Fibroblast of mammary gland (primary cell): ENCODE measurements around the gene RBKS.
A peak's percentile ranks its signal among the peaks of the same experiment; 100 is the strongest.

Experiments used
- DNase-seq: peaks from one replicate; pipeline ENCODE4 v3.0.0-alpha.2; 2010; ENCODE audit warnings: low read depth
- H3K4me3 ChIP-seq: 2 replicates; pipeline ENCODE4 v1.5.1; 2011; ENCODE audit warnings: low read depth, mild to moderate bottlenecking, low read length, moderate library complexity; ENCODE audit not compliant: control insufficient read depth
- TF ChIP-seq, protein P1 (sequence below): conservative IDR thresholded peaks from 2 replicates; pipeline ENCODE4 v1.5.1; 2011; ENCODE audit warnings: low read depth, low read length, inconsistent platforms; ENCODE audit not compliant: control insufficient read depth, insufficient read depth

RBKS gene

DNA sequence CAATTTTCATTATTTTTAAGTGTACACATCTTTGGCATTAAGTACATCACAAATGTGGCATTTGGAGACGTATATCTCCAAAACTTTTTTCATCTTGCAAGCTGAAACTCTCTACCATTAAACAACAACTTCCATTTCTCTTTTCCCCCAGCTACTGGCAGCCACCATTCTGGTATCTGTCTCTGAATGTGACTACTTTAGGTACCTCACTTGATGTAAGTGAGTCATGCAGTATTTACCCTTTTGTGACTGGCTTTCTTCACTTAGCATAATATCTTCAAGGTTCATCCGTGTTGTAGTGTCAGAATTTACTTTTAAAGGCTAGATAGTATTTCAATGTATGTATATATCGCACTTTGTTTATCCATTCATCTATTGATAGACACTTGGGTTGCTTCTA, 17.4 kb upstream of the RBKS start:
- no peak overlapping the region for H3K4me3 ChIP-seq
- TF ChIP-seq, protein P1, sequence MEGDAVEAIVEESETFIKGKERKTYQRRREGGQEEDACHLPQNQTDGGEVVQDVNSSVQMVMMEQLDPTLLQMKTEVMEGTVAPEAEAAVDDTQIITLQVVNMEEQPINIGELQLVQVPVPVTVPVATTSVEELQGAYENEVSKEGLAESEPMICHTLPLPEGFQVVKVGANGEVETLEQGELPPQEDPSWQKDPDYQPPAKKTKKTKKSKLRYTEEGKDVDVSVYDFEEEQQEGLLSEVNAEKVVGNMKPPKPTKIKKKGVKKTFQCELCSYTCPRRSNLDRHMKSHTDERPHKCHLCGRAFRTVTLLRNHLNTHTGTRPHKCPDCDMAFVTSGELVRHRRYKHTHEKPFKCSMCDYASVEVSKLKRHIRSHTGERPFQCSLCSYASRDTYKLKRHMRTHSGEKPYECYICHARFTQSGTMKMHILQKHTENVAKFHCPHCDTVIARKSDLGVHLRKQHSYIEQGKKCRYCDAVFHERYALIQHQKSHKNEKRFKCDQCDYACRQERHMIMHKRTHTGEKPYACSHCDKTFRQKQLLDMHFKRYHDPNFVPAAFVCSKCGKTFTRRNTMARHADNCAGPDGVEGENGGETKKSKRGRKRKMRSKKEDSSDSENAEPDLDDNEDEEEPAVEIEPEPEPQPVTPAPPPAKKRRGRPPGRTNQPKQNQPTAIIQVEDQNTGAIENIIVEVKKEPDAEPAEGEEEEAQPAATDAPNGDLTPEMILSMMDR = no peak
- no peak for DNase-seq

DNA sequence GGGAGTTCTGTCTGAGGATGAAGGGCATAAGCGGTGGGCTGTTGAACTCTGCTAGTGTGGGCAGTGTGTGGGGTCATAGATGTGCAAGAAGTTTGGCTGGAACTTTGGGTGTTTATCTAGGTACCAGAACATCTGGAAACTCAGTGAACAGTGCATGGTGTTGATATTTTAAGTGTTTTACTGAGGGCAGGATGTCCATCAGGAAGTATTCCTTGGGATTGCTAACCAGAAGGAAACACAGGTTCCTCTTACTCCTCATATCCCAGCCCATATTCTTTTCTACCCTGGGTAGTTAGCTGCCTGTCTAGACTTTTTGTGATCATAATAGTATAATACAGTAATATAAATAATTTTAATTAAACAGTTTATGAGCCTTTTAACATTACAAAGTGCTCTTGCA, 15.9 kb upstream of the RBKS start:
- TF ChIP-seq, protein P1 = no peak
- DNase-seq = no peak
- no peak overlapping the region for H3K4me3 ChIP-seq

DNA sequence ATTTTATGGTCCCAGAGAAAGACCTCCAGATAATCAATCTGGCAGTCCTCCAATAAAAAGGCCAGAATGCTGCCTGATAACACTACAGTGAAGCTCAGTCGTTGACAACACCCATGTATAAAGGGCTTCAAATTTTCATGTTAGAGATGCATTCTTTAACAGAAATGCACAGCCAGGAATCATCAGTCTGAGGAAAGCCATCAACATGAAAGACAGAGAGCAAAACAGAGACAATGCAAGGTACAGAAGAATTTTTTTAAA, 14.1 kb upstream of the RBKS start:
- TF ChIP-seq, protein P1 = no peak
- no peak overlapping the region for H3K4me3 ChIP-seq

DNA sequence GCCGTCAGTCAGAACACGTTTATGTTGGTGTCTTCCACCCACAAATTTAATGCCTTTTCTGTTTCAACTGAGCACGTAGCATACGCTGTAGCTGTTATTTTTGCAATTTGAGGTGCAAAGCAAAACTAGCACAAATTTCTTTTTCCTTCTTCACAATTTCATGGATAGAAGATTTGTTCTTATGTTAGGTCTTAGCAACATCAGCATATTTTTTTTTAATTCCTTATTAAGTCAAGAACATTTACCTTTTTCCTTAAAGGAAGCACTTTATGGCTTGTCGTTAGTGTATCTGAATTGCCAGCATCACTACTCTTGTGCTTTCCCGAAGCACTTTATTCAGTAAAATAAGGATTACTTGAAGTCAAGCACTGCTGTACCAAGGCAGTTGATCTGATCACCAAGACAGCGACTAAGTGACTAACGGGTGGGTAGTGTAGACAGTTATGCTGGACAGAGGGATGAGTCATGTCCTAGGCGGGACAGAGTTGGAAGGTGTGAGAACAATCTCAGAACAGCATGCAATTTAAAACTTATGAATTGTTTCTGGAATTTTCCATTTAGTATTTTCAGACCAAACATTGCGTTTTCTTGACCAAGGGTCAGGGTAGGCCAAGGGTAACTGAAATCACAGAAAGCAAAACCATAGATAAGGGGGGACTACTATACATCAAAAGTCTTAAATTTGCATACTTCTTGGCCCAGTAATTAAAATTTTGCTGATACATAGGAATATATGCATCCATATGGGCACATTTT, 13.6 kb upstream of the RBKS start:
- DNase-seq = peak; percentile 82
- no peak overlapping the region for H3K4me3 ChIP-seq
- TF ChIP-seq, protein P1 = no peak

More for the DNA sequence above, 14.1 kb upstream of the RBKS start:
- no peak for DNase-seq

DNA sequence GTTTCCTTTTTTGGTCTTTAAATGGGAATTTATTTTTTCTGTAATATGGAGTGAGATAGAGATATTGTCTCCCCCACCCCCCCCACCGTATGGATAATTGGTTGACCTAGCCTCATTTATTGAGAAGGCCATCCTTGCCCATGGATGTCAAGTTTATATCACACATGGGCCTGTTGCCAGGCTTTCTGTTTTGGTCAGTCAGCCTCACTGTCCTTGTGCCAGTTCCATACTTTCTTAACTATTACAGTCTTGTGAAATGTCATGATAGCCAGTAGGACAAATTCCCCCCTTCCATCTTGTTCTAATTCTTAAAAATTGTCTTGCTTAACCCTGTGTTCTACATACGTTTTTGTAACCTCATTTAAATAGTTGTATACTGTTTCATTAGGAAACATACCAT, 12.8 kb upstream of the RBKS start:
- TF ChIP-seq, protein P1 = no peak

DNA sequence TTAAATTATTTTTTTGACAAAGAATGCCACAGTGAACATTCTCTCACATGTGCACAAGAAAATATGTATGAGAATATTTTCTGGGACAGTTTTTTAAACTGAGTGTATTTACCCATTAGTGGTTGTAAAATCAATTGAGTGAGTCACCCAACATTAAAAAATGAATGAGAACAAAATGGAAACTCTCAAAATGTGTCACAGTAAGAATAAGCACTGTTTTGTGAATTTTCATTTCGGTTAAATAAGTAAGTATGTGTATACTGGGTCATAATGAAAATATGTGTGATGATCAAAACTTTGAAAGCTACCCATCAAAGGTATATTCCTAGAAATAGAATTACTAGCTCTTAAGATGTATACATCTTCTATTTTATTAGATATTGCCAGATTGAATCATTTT, 11.9 kb upstream of the RBKS start:
- peak; percentile 23 for DNase-seq
- no peak overlapping the region for H3K4me3 ChIP-seq
- TF ChIP-seq, protein P1 = no peak

More for the DNA sequence above, 12.8 kb upstream of the RBKS start:
- DNase-seq = peak; percentile 22
- H3K4me3 ChIP-seq = no peak overlapping the region

DNA sequence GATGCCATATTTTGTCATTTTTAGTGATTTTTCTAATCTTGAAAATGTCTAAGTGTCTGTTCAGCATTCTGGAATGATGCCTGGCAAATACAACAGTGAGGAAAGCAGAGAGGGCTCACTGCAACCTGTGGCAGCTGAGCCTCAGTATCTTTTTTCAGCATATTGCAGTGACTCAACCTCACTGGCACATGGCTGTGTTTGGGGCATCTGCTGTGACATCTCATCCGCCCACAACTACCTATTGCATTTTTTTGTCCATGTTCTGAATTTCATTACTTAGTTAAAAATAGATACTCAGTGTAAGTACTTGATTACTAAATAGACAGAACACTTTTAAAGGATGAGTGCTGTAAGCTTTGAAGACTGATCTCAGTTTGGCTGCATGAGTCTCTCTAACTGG, 11.0 kb upstream of the RBKS start:
- no peak overlapping the region for H3K4me3 ChIP-seq
- peak; percentile 51 for DNase-seq
- TF ChIP-seq, protein P1 = no peak
